Neural cell (in vitro differentiated cells): ENCODE measurements around the gene LRRC8C. TPM values are rescaled to one million over a fixed set of nuclear protein-coding genes. Genes with fewer than 3 reads are reported as not detected.

Source experiments
- H2AFZ ChIP-seq: fragments of 200-600, 300-800 bp; sonication (generic), shearing (Covaris generic); 2 replicates; pipeline ENCODE4 v1.6.0; 2014; ENCODE audit warnings: low read depth, mild to moderate bottlenecking, antibody characterized with exemption, low read length, moderate library complexity
- H3F3A ChIP-seq: fragments of 200-600 bp; shearing (Covaris generic); 2 replicates; pipeline ENCODE4 v1.6.1; 2016; ENCODE audit warnings: mild to moderate bottlenecking, moderate library complexity, mixed read lengths, antibody characterized with exemption, low read length; ENCODE audit not compliant: insufficient read depth, poor library complexity, severe bottlenecking
- H3K27ac ChIP-seq: fragments of 200-600, 300-800 bp; sonication (generic), shearing (Covaris generic); 2 replicates; pipeline ENCODE4 v1.5.1; 2014; ENCODE audit warnings: mild to moderate bottlenecking, low read length, moderate library complexity
- H3K27me3 ChIP-seq: fragments of 300-800, 200-600 bp; sonication (generic), shearing (Covaris generic); 2 replicates; pipeline ENCODE4 v1.6.0; 2014; ENCODE audit warnings: mild to moderate bottlenecking, low read depth, low read length, moderate library complexity; ENCODE audit not compliant: insufficient read depth
- H3K36me3 ChIP-seq: fragments of 300-800, 200-600 bp; sonication (generic), shearing (Covaris generic); 2 replicates; pipeline ENCODE4 v1.5.1; 2014; ENCODE audit warnings: mild to moderate bottlenecking, antibody characterized with exemption, low read length, moderate library complexity; ENCODE audit not compliant: insufficient read depth
- H3K4me2 ChIP-seq: fragments of 300-800, 200-600 bp; sonication (generic), shearing (Covaris generic); 2 replicates; pipeline ENCODE4 v1.6.0; 2014; ENCODE audit warnings: mild to moderate bottlenecking, low read length
- H3K4me3 ChIP-seq: fragments of 300-800, 200-600 bp; sonication (generic), shearing (Covaris generic); 2 replicates; pipeline ENCODE4 v1.5.1; 2014; ENCODE audit warnings: mild to moderate bottlenecking, low read length, moderate library complexity
- H3K79me2 ChIP-seq: fragments of 200-600 bp; shearing (Covaris generic); replicated peaks from 2 replicates; pipeline ENCODE4 v1.6.0; 2014; ENCODE audit warnings: mild to moderate bottlenecking, low read length, moderate library complexity; ENCODE audit not compliant: insufficient read depth
- H3K9ac ChIP-seq: fragments of 300-800, 200-600 bp; sonication (generic), shearing (Covaris generic); 2 replicates; pipeline ENCODE4 v1.6.1; 2016; ENCODE audit warnings: mild to moderate bottlenecking, low read length, mixed read lengths
- H3K9me2 ChIP-seq: fragments of 200-600 bp; shearing (Covaris generic); 2 replicates; pipeline ENCODE4 v1.6.1; 2016; ENCODE audit warnings: mild to moderate bottlenecking, low read length, mixed read lengths; ENCODE audit not compliant: insufficient read depth
- H3K9me3 ChIP-seq: fragments of 200-600, 300-800 bp; sonication (generic), shearing (Covaris generic); 2 replicates; pipeline ENCODE4 v1.6.1; 2016; ENCODE audit warnings: mild to moderate bottlenecking, mixed run types, low read length, moderate library complexity, mixed read lengths
- H4K20me1 ChIP-seq: fragments of 200-600 bp; shearing (Covaris generic); 2 replicates; pipeline ENCODE4 v1.6.1; 2016; ENCODE audit warnings: mild to moderate bottlenecking, mixed run types; ENCODE audit not compliant: insufficient read depth
- EP300 ChIP-seq: fragments of 450-650 bp; conservative IDR thresholded peaks from 2 replicates; pipeline ENCODE4 v1.6.1; 2014; ENCODE audit warnings: antibody characterized with exemption, mild to moderate bottlenecking, moderate library complexity; ENCODE audit not compliant: poor library complexity, severe bottlenecking
- EZH2 ChIP-seq: fragments of 200-600, 300-800 bp; shearing (Covaris generic), sonication (generic); IDR thresholded peaks from 2 replicates; pipeline ENCODE4 v1.6.1; 2014; ENCODE audit warnings: antibody characterized with exemption, low read length, borderline replicate concordance, mild to moderate bottlenecking; ENCODE audit not compliant: insufficient read depth, poor library complexity, severe bottlenecking
- MXI1 ChIP-seq: fragments of 450-650 bp; conservative IDR thresholded peaks from 2 replicates; pipeline ENCODE4 v1.6.1; 2014; ENCODE audit warnings: antibody characterized with exemption, mild to moderate bottlenecking; ENCODE audit not compliant: poor library complexity, severe bottlenecking
- POLR2AphosphoS5 ChIP-seq: IDR thresholded peaks from 2 replicates; pipeline ENCODE4 v1.6.1; 2012
- RAD21 ChIP-seq: fragments of 450-650 bp; conservative IDR thresholded peaks from 2 replicates; pipeline ENCODE4 v1.6.1; 2014; ENCODE audit warnings: antibody characterized with exemption, mild to moderate bottlenecking, moderate library complexity
- REST ChIP-seq: IDR thresholded peaks from 2 replicates; pipeline ENCODE4 v1.6.1; 2012; ENCODE audit warnings: borderline replicate concordance
- SMC3 ChIP-seq: fragments of 450-650 bp; conservative IDR thresholded peaks from 2 replicates; pipeline ENCODE4 v1.6.1; 2014; ENCODE audit warnings: antibody characterized with exemption, mild to moderate bottlenecking, moderate library complexity; ENCODE audit not compliant: poor library complexity
- TAF1 ChIP-seq: IDR thresholded peaks from 2 replicates; pipeline ENCODE4 v1.6.1; 2012; ENCODE audit warnings: low read depth
- polyA plus RNA-seq: library from polyadenylated mRNA; depleted of rRNA; stranded (reverse); fragments of >200 nt; gene quantifications from 2 replicates; pipeline ENCODE4 v1.2.3, GENCODE V29; 2014
- TF ChIP-seq, protein P1 (sequence below): fragments of 450-650 bp; IDR thresholded peaks from 2 replicates; pipeline ENCODE4 v1.5.1; 2014; ENCODE audit warnings: antibody characterized with exemption, mild to moderate bottlenecking, moderate library complexity; ENCODE audit not compliant: poor library complexity, severe bottlenecking

The LRRC8C gene
- polyA plus RNA-seq, 1 donor from 2014 or later = 0.78 TPM

- Histone ChIP-seq H2AFZ (no peak overlapping the region), H3K9me3 (no peaks in the 10 kb centered on the region), H3K9me2 (no peaks in the 10 kb centered on the region), H3K27me3 (no peaks in the 10 kb centered on the region), H3F3A (no peaks in the 10 kb centered on the region), H3K9ac (no peak overlapping the region), H3K4me3 (no peak overlapping the region), H3K36me3 (no peaks in the 10 kb centered on the region), H4K20me1 (no peaks in the 10 kb centered on the region), H3K27ac (no peak overlapping the region), H3K79me2 (no peaks in the 10 kb centered on the region), H3K4me2 (no peak overlapping the region)
- TF ChIP-seq TAF1 (no peak), EZH2 (no peak), SMC3 (no peak), RAD21 (no peak), REST (no peak), POLR2AphosphoS5 (no peak), MXI1 (no peak), EP300 (no peak)
- TF ChIP-seq, protein P1, sequence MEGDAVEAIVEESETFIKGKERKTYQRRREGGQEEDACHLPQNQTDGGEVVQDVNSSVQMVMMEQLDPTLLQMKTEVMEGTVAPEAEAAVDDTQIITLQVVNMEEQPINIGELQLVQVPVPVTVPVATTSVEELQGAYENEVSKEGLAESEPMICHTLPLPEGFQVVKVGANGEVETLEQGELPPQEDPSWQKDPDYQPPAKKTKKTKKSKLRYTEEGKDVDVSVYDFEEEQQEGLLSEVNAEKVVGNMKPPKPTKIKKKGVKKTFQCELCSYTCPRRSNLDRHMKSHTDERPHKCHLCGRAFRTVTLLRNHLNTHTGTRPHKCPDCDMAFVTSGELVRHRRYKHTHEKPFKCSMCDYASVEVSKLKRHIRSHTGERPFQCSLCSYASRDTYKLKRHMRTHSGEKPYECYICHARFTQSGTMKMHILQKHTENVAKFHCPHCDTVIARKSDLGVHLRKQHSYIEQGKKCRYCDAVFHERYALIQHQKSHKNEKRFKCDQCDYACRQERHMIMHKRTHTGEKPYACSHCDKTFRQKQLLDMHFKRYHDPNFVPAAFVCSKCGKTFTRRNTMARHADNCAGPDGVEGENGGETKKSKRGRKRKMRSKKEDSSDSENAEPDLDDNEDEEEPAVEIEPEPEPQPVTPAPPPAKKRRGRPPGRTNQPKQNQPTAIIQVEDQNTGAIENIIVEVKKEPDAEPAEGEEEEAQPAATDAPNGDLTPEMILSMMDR = no peak
These were observed 21.2 kb upstream of the LRRC8C start for GRCh38 chr1:89611721-89612120.

DNA sequence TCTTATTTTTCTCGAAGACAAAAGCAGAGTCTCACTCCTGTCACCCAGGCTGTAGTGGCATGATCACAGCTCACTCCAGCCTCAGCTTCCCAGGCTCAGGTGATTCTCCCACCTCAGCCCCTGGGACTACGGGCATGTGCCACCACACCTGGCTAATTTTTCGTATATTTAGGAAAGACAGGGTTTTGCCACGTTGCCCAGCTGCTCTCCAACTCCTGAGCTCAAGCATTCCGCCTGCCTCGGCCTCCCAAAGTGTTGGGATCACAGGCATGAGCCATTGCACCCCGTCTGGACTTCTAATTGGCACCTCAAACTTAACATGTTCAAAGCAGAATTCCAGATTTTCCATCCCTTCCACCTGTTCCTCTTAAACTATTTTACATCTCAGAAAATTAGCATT, 19.0 kb upstream of the LRRC8C start:
- no peak overlapping the region for H3K4me2 ChIP-seq
- no peak overlapping the region for H2AFZ ChIP-seq
- no peak overlapping the region for H3K27ac ChIP-seq
- H3K9me3 ChIP-seq = no peaks in the 10 kb centered on the region
- H3K27me3 ChIP-seq = no peaks in the 10 kb centered on the region
- no peaks in the 10 kb centered on the region for H3K9me2 ChIP-seq
- H3K4me3 ChIP-seq = no peak overlapping the region
- TF ChIP-seq RAD21 (no peak), EP300 (no peak), REST (no peak), POLR2AphosphoS5 (no peak), SMC3 (no peak), EZH2 (no peak), TAF1 (no peak)
- TF ChIP-seq, protein P1 = no peak
- H3K79me2 ChIP-seq = no peaks in the 10 kb centered on the region
- no peaks in the 10 kb centered on the region for H4K20me1 ChIP-seq
- no peak overlapping the region for H3K9ac ChIP-seq
- H3K36me3 ChIP-seq = no peaks in the 10 kb centered on the region
- no peaks in the 10 kb centered on the region for H3F3A ChIP-seq
